ENCODE results near the gene DNAJC7. TPM values are rescaled to one million over a fixed set of nuclear protein-coding genes. Genes with fewer than 3 reads are reported as not detected.

The DNAJC7 gene
- total RNA-seq, 6 donors from 2014 or later: 53.2 to 109 (median 73.5) TPM

GRCh38 chr17:41959030-41959335 is 58.3 kb downstream of the DNAJC7 start:
- Histone ChIP-seq H3K36me3 (no peaks in the 10 kb centered on the region), H3K4me1 (peaks cover 0 to 5% (median 2%) of the 10 kb centered on the region in 4 donors), H3K4me3 (no peak overlapping the region), H3K27me3 (no peaks in the 10 kb centered on the region), H3K27ac (no peak overlapping the region), H3K9me3 (no peaks in the 10 kb centered on the region)
- WGBS, 2 donors: 50 to 79% methylated on average over 2 of the region's 2 CpGs
- no peak for TF ChIP-seq EP300 (IDR thresholded peaks at IDR 0.05)
- TF ChIP-seq CTCF (IDR thresholded peaks at IDR 0.05): no peak
- no peak for TF ChIP-seq POLR2AphosphoS5 (IDR thresholded peaks at IDR 0.05)
- no peak for TF ChIP-seq POLR2A (IDR thresholded peaks at IDR 0.05)
- ATAC-seq (ENCODE audit: low FRiP score in 2 of 2) (peak in 1 of 2 donors; percentile 28), DNase-seq (no peak)

GRCh38 chr17:41957869-41958439 is 59.3 kb downstream of the DNAJC7 start:
- DNase-seq (no peak), ATAC-seq (ENCODE audit: low FRiP score in 2 of 2) (no peak)
- H3K27me3 ChIP-seq: no peaks in the 10 kb centered on the region
- no peak overlapping the region for H3K27ac ChIP-seq
- no peak overlapping the region for H3K4me3 ChIP-seq
- H3K9me3 ChIP-seq: no peaks in the 10 kb centered on the region
- no peaks in the 10 kb centered on the region for H3K36me3 ChIP-seq
- TF ChIP-seq CTCF (IDR thresholded peaks at IDR 0.05) (no peak), EP300 (IDR thresholded peaks at IDR 0.05) (no peak), POLR2AphosphoS5 (IDR thresholded peaks at IDR 0.05) (no peak), POLR2A (IDR thresholded peaks at IDR 0.05) (no peak)
- peaks cover 0 to 4% (median 1%) of the 10 kb centered on the region in 4 donors for H3K4me1 ChIP-seq
- WGBS, 2 donors: 78 to 95% methylated on average over 6 of the region's 6 CpGs

- TF ChIP-seq POLR2A (IDR thresholded peaks at IDR 0.05): no peak
- no peaks in the 10 kb centered on the region for H3K36me3 ChIP-seq
- no peak overlapping the region for H3K4me3 ChIP-seq
- H3K27me3 ChIP-seq: no peaks in the 10 kb centered on the region
- 72 to 76% methylated on average over 11 of the region's 11 CpGs for WGBS, 2 donors
- ATAC-seq (ENCODE audit: low FRiP score in 2 of 2) (no peak), DNase-seq (no peak)
- H3K9me3 ChIP-seq: no peaks in the 10 kb centered on the region
- H3K4me1 ChIP-seq: no peaks in the 10 kb centered on the region
- H3K27ac ChIP-seq: no peak overlapping the region
These were observed 60.0 kb downstream of the DNAJC7 start for GRCh38 chr17:41957031-41957868.

GRCh38 chr17:41956522-41956921 is 60.7 kb downstream of the DNAJC7 start:
- WGBS, 2 donors: 89 to 94% methylated on average over 6 of the region's 6 CpGs
- ATAC-seq (ENCODE audit: low FRiP score in 2 of 2): no peak
- no peak for TF ChIP-seq POLR2AphosphoS5 (IDR thresholded peaks at IDR 0.05)
- TF ChIP-seq CTCF (IDR thresholded peaks at IDR 0.05): no peak
- TF ChIP-seq EP300 (IDR thresholded peaks at IDR 0.05): no peak
- TF ChIP-seq POLR2A (IDR thresholded peaks at IDR 0.05): no peak
- Histone ChIP-seq H3K27ac (no peak overlapping the region), H3K4me1 (no peaks in the 10 kb centered on the region), H3K4me3 (no peak overlapping the region), H3K9me3 (no peaks in the 10 kb centered on the region), H3K36me3 (no peaks in the 10 kb centered on the region), H3K27me3 (no peaks in the 10 kb centered on the region)
- no peak for DNase-seq

- peak in 1 of 2 donors; percentile 14 for ATAC-seq (ENCODE audit: low FRiP score in 2 of 2)
- no peak for DNase-seq
- H3K27me3 ChIP-seq: no peaks in the 10 kb centered on the region
- peaks cover 0 to 6% (median 0%) of the 10 kb centered on the region in 4 donors for H3K4me1 ChIP-seq
- 77 to 85% methylated on average over 7 to 11 of the region's 11 CpGs for WGBS, 2 donors
- no peak overlapping the region for H3K27ac ChIP-seq
- no peaks in the 10 kb centered on the region for H3K9me3 ChIP-seq
- TF ChIP-seq POLR2A (IDR thresholded peaks at IDR 0.05) (no peak), POLR2AphosphoS5 (IDR thresholded peaks at IDR 0.05) (no peak), EP300 (IDR thresholded peaks at IDR 0.05) (no peak), CTCF (IDR thresholded peaks at IDR 0.05) (no peak)
- no peaks in the 10 kb centered on the region for H3K36me3 ChIP-seq
- no peak overlapping the region for H3K4me3 ChIP-seq
These were observed 68.3 kb downstream of the DNAJC7 start for GRCh38 chr17:41948762-41949460.

All from upper lobe of left lung (tissue), 6 donors.